ENCODE results near the gene SLC35F3.

SLC35F3 gene

GRCh38 chr1:234321231-234321630, 416.8 kb downstream of the SLC35F3 start:
- DNase-seq (ENCODE audit: low spot score), result no peak

GRCh38 chr1:234322097-234322496, 417.6 kb downstream of the SLC35F3 start:
- DNase-seq (ENCODE audit: low spot score), result no peak

GRCh38 chr1:234322979-234323378, 418.5 kb downstream of the SLC35F3 start:
- DNase-seq (ENCODE audit: low spot score), result no peak

GRCh38 chr1:234324821-234325220, 420.3 kb downstream of the SLC35F3 start:
- no peak for DNase-seq (ENCODE audit: low spot score)

- DNase-seq (ENCODE audit: low spot score), result no peak
Observed at GRCh38 chr1:234325878-234326496, 421.5 kb downstream of the SLC35F3 start.

- no peak for DNase-seq (ENCODE audit: low spot score)
Observed at GRCh38 chr1:234326497-234327366, 422.3 kb downstream of the SLC35F3 start.

- no peak for DNase-seq (ENCODE audit: low spot score)
Observed at GRCh38 chr1:234327577-234328164, 423.2 kb downstream of the SLC35F3 start.

GRCh38 chr1:234330843-234331215, 426.4 kb downstream of the SLC35F3 start:
- no peak for DNase-seq (ENCODE audit: low spot score)

- no peak for DNase-seq (ENCODE audit: low spot score)
Observed at GRCh38 chr1:234331507-234331906, 427.0 kb downstream of the SLC35F3 start.

GRCh38 chr1:234336359-234336758, 431.9 kb downstream of the SLC35F3 start:
- DNase-seq (ENCODE audit: low spot score), result no peak

GRCh38 chr1:234337233-234337632, 432.8 kb downstream of the SLC35F3 start:
- DNase-seq (ENCODE audit: low spot score), result no peak

- DNase-seq (ENCODE audit: low spot score), result no peak
Observed at GRCh38 chr1:234340528-234340927, 436.1 kb downstream of the SLC35F3 start.

GRCh38 chr1:234342774-234343173, 438.3 kb downstream of the SLC35F3 start:
- no peak for DNase-seq (ENCODE audit: low spot score)

- DNase-seq (ENCODE audit: low spot score), result no peak
Observed at GRCh38 chr1:234345237-234345636, 440.8 kb downstream of the SLC35F3 start.

GRCh38 chr1:234348964-234349363, 444.5 kb downstream of the SLC35F3 start:
- no peak for DNase-seq (ENCODE audit: low spot score)

- DNase-seq (ENCODE audit: low spot score), result no peak
Observed at GRCh38 chr1:234355782-234356510, 451.5 kb downstream of the SLC35F3 start.

- peak; percentile 13 for DNase-seq (ENCODE audit: low spot score)
Observed at GRCh38 chr1:234356615-234357269, 452.3 kb downstream of the SLC35F3 start.

- no peak for DNase-seq (ENCODE audit: low spot score)
Observed at GRCh38 chr1:234357831-234358230, 453.4 kb downstream of the SLC35F3 start.

GRCh38 chr1:234361102-234361603, 456.7 kb downstream of the SLC35F3 start:
- no peak for DNase-seq (ENCODE audit: low spot score)

GRCh38 chr1:234362558-234362957, 458.1 kb downstream of the SLC35F3 start:
- no peak for DNase-seq (ENCODE audit: low spot score)

GRCh38 chr1:234368320-234369032, 464.0 kb downstream of the SLC35F3 start:
- peak; percentile 77 for DNase-seq (ENCODE audit: low spot score)

Data from putamen (tissue), 1 donor.